Astrocyte of the spinal cord (primary cell): Measurements from ENCODE around the gene MCM6.

Experiments used
- DNase-seq: peaks from one replicate; pipeline ENCODE4 v3.0.0; 2011; ENCODE audit warnings: low read depth, low spot score
- H3K4me3 ChIP-seq: 2 replicates; pipeline ENCODE4 v1.5.1; 2011; ENCODE audit warnings: low read depth, mild to moderate bottlenecking, low read length, moderate library complexity
- CTCF ChIP-seq: IDR thresholded peaks from 2 replicates; pipeline ENCODE4 v1.5.1; 2012; ENCODE audit warnings: low read depth, mild to moderate bottlenecking, low read length, inconsistent platforms
- in situ Hi-C: cut with HindIII; loops from 2 replicates; pipeline ENCODE4 v1.10.0; 2017; ENCODE audit warnings: low sequenced_read_pairs

MCM6 gene

GRCh38 chr2:135829378-135830135 lies 46.7 kb downstream of the MCM6 start:
- in situ Hi-C loops, result no loop called here
- no peak for TF ChIP-seq CTCF

GRCh38 chr2:135826544-135826943 lies 49.7 kb downstream of the MCM6 start:
- no peak for DNase-seq
- in situ Hi-C loops, result no loop called here
- no peak for TF ChIP-seq CTCF
- H3K4me3 ChIP-seq, result no peak overlapping the region

More at GRCh38 chr2:135829378-135830135, 46.7 kb downstream of the MCM6 start:
- DNase-seq, result no peak
- H3K4me3 ChIP-seq, result no peak overlapping the region

GRCh38 chr2:135825550-135826176 lies 50.6 kb downstream of the MCM6 start:
- TF ChIP-seq CTCF, result no peak
- in situ Hi-C loops, result no loop called here
- DNase-seq, result no peak
- H3K4me3 ChIP-seq, result no peak overlapping the region

GRCh38 chr2:135825131-135825530 lies 51.1 kb downstream of the MCM6 start:
- no peak for TF ChIP-seq CTCF
- in situ Hi-C loops, result no loop called here
- no peak for DNase-seq
- no peak overlapping the region for H3K4me3 ChIP-seq

- H3K4me3 ChIP-seq, result no peak overlapping the region
- in situ Hi-C loops, result no loop called here
- no peak for DNase-seq
- TF ChIP-seq CTCF, result no peak
Observed at GRCh38 chr2:135822855-135823254, 53.4 kb downstream of the MCM6 start.

GRCh38 chr2:135821190-135821589 lies 55.1 kb downstream of the MCM6 start:
- TF ChIP-seq CTCF, result no peak
- in situ Hi-C loops, result no loop called here
- no peak overlapping the region for H3K4me3 ChIP-seq
- DNase-seq, result no peak
